Lung (tissue), 12 donors: ENCODE results near the gene AHCTF1. TPM values are rescaled to one million over a fixed set of nuclear protein-coding genes. Genes with fewer than 3 reads are reported as not detected.
A peak's percentile ranks its signal among the peaks of the same experiment; 100 is the strongest.

Experiments used
- ATAC-seq: fragments of 200-7000 bp; cut with Tn5 transposase; one replicate; pipeline ENCODE4 v1.9.1; 2020; ENCODE audit warnings: moderate number of reproducible peaks; ENCODE audit not compliant: insufficient read depth, low FRiP score
- DNase-seq, 3 donors: peaks; one replicate each; pipeline ENCODE4 v3.0.0-alpha.2; 2013 to 2017
- H3K27ac ChIP-seq, 2 donors: one replicate each; pipeline ENCODE4 v1.5.1; 2013; ENCODE audit warnings: mild to moderate bottlenecking in 2 of 2, moderate library complexity in 2 of 2, control low read depth in 1 of 2, inconsistent platforms in 1 of 2, low read depth in 1 of 2, low read length in 1 of 2
- H3K27me3 ChIP-seq, 3 donors: one replicate each; pipeline ENCODE4 v1.5.1; 2013; ENCODE audit warnings: low read length in 2 of 3; ENCODE audit not compliant: control insufficient read depth in 3 of 3, insufficient read depth in 3 of 3
- H3K36me3 ChIP-seq, 4 donors: one replicate each; pipeline ENCODE4 v1.5.1; 2013; ENCODE audit warnings: low read length in 4 of 4, mild to moderate bottlenecking in 1 of 4, moderate library complexity in 1 of 4; ENCODE audit not compliant: control insufficient read depth in 4 of 4, insufficient read depth in 4 of 4
- H3K4me1 ChIP-seq, 5 donors: one replicate each; pipeline ENCODE4 v1.5.1; 2013; ENCODE audit warnings: low read length in 5 of 5, mild to moderate bottlenecking in 2 of 5, moderate library complexity in 1 of 5; ENCODE audit not compliant: control insufficient read depth in 5 of 5, insufficient read depth in 5 of 5
- H3K4me3 ChIP-seq: one replicate; pipeline ENCODE4 v1.5.1; 2013; ENCODE audit warnings: mild to moderate bottlenecking, control low read depth, moderate library complexity
- H3K9ac ChIP-seq, 2 donors: one replicate each; pipeline ENCODE4 v1.5.1; 2013; ENCODE audit warnings: low read length in 2 of 2, control low read depth in 1 of 2; ENCODE audit not compliant: insufficient read depth in 1 of 2
- H3K9me3 ChIP-seq, 4 donors: one replicate each; pipeline ENCODE4 v1.5.1; 2013; ENCODE audit warnings: low read length in 3 of 4, mild to moderate bottlenecking in 1 of 4, moderate library complexity in 1 of 4; ENCODE audit not compliant: control insufficient read depth in 4 of 4, insufficient read depth in 3 of 4
- WGBS, 2 donors: extraction: QIAGEN DNeasy Blood & Tissue Kit; methylation state at CpG; one replicate each; pipeline ENCODE4 v1.1.7; 2013; 5-methylcytosine and 5-hydroxymethylcytosine counted together
- polyA plus RNA-seq, 2 donors: library from polyadenylated mRNA; stranded (reverse); fragments of 200-250 nt; gene quantifications; one replicate each; pipeline ENCODE4 v1.2.1, GENCODE V29; 2013
- total RNA-seq, 2 donors: library from RNA; depleted of rRNA in 1 of 2; stranded (reverse); fragments of >200 nt in 1 of 2; gene quantifications; one replicate each; pipeline ENCODE4 v1.2.1, GENCODE V29; 2014 to 2021
- TF ChIP-seq, protein P1 (sequence below): IDR thresholded peaks from 2 replicates; pipeline ENCODE4 v1.5.1; 2012; ENCODE audit warnings: mild to moderate bottlenecking; ENCODE audit errors: control extremely low read depth, extremely low read depth
- donor health status: control.
- donor health status: control.
- donor health status: Bipolar disorder and iron deficiency.
- donor health status: healthy.
- donor health status: DM: yes; HTN: yes; CAD: no.

Gene AHCTF1
- total and polyA plus RNA-seq, 4 donors: 7.9 to 44.3 (median 22.2) TPM

DNA sequence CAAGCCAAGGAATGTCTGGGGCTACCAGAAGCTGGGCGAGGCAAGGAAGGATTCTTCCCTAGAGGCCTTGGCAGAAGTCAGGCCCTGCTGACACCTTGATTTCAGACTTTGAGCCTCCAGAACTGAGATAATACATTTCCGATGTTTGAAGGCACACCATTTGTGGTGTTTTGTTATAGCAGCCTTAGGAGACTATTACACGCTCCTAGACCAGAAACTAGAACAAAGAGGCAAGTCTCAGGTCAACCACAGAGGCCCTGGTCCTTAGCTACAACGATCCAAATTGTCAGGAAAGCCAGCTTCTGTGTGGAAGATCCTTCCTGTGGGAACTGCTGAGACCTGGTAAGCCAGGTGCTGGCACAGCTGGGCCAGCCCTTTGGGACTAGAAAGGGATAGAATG lies 19.7 kb upstream of the AHCTF1 start:
- peaks cover 0 to 4% (median 0%) of the 10 kb centered on the region in 4 donors for H3K9me3 ChIP-seq
- H3K9ac ChIP-seq: no peak overlapping the region
- no peaks in the 10 kb centered on the region for H3K4me1 ChIP-seq
- no peaks in the 10 kb centered on the region for H3K36me3 ChIP-seq
- TF ChIP-seq, protein P1, sequence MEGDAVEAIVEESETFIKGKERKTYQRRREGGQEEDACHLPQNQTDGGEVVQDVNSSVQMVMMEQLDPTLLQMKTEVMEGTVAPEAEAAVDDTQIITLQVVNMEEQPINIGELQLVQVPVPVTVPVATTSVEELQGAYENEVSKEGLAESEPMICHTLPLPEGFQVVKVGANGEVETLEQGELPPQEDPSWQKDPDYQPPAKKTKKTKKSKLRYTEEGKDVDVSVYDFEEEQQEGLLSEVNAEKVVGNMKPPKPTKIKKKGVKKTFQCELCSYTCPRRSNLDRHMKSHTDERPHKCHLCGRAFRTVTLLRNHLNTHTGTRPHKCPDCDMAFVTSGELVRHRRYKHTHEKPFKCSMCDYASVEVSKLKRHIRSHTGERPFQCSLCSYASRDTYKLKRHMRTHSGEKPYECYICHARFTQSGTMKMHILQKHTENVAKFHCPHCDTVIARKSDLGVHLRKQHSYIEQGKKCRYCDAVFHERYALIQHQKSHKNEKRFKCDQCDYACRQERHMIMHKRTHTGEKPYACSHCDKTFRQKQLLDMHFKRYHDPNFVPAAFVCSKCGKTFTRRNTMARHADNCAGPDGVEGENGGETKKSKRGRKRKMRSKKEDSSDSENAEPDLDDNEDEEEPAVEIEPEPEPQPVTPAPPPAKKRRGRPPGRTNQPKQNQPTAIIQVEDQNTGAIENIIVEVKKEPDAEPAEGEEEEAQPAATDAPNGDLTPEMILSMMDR: no peak
- H3K27me3 ChIP-seq: no peaks in the 10 kb centered on the region
- DNase-seq (no peak), ATAC-seq (no peak)
- WGBS, 2 donors: 92 to 94% methylated on average over 4 of the region's 4 CpGs
- H3K4me3 ChIP-seq: no peak overlapping the region
- no peak overlapping the region for H3K27ac ChIP-seq

DNA sequence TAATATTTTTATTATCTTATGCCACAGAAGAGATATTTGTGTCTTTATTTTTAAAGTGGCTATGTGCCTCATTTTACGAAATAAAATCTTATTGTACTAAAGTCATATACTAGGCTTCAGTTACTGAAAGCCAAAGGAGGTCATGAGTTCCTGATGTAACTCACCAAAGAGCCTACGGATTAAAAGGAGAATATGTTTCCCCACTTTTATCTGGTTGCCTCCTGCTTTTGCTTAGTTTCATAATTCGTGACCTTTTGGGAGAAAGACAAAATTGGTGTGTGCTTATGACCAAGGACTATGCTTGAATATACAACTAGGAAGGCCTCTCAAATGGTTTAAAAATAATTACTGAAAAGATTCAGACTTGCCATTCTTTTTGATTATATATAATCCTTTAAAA lies 18.2 kb upstream of the AHCTF1 start:
- Histone ChIP-seq H3K4me1 (no peaks in the 10 kb centered on the region), H3K27me3 (no peaks in the 10 kb centered on the region), H3K4me3 (no peak overlapping the region), H3K36me3 (no peaks in the 10 kb centered on the region), H3K9ac (no peak overlapping the region), H3K27ac (no peak overlapping the region), H3K9me3 (peaks cover 0 to 4% (median 0%) of the 10 kb centered on the region in 4 donors)
- DNase-seq: no peak
- 91 to 94% methylated on average over 3 of the region's 3 CpGs for WGBS, 2 donors
- TF ChIP-seq, protein P1: no peak
- no peak for ATAC-seq

DNA sequence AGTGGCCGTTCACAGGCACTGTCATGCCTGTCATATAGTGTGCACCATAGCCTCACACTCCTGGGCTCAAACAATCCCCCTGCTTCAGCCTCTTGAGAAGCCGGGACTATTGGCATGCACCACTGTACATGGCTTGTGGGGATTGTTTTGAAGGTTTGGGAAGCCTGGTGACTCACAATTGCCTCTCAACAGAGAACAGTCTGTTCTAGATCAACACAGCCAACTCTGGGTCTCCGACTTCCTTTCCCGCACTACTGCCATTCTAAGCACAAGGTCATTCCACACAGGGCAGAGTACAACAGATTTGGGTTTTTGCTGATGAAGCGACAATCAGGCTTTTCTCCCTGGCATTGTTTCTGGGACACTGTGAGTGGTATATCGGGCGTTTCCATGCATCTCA lies 15.5 kb upstream of the AHCTF1 start:
- TF ChIP-seq, protein P1: no peak
- H3K4me1 ChIP-seq: no peaks in the 10 kb centered on the region
- 79 to 89% methylated on average over 7 of the region's 7 CpGs for WGBS, 2 donors

DNA sequence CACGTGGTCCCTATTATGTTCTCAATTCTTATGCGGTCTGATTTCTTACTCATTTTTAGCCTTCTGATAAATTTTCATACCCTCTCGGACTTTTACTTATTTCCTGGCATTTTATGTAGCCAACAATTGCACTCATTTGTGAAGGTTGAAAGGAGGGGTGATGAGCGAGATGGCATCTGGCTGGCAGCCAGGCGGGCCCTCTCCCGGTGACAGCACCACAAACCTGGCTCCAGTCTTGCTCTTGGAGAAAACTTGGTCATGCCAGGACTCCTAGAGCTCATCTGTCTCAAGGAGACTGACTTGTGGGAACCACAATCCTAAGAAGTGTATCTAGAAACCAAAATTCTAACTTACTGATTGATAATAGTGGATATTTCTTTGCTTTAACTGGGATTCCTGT lies 14.6 kb upstream of the AHCTF1 start:
- H3K9me3 ChIP-seq: peaks cover 0 to 2% (median 0%) of the 10 kb centered on the region in 4 donors
- H3K9ac ChIP-seq: no peak overlapping the region
- no peaks in the 10 kb centered on the region for H3K27me3 ChIP-seq
- ATAC-seq: no peak
- WGBS, 2 donors: 83 to 95% methylated on average over 6 of the region's 6 CpGs
- H3K4me1 ChIP-seq: no peaks in the 10 kb centered on the region
- no peak overlapping the region for H3K27ac ChIP-seq
- no peaks in the 10 kb centered on the region for H3K36me3 ChIP-seq
- TF ChIP-seq, protein P1: no peak
- no peak overlapping the region for H3K4me3 ChIP-seq
- no peak for DNase-seq

More for the DNA sequence above, 15.5 kb upstream of the AHCTF1 start:
- no peak overlapping the region for H3K9ac ChIP-seq
- H3K9me3 ChIP-seq: peaks cover 0 to 4% (median 0%) of the 10 kb centered on the region in 4 donors
- no peak overlapping the region for H3K4me3 ChIP-seq
- no peak overlapping the region for H3K27ac ChIP-seq
- ATAC-seq: peak; percentile 80
- H3K27me3 ChIP-seq: no peaks in the 10 kb centered on the region
- no peaks in the 10 kb centered on the region for H3K36me3 ChIP-seq
- no peak for DNase-seq
